OCI-LY3 (cell line): Measurements from ENCODE around the gene SYNPO2.
A peak's percentile ranks its signal among the peaks of the same experiment; 100 is the strongest.

Source experiments
- H2AFZ ChIP-seq: fragments of 200-600, 300-600 bp; shearing (Covaris generic); 2 replicates; pipeline ENCODE4 v1.6.0; 2014; ENCODE audit warnings: antibody characterized with exemption, low read depth, low read length
- H3K27ac ChIP-seq: fragments of 200-600, 300-600 bp; sonication (generic); 2 replicates; pipeline ENCODE4 v1.5.1; 2014; ENCODE audit warnings: mild to moderate bottlenecking, low read length, moderate library complexity, mixed read lengths
- H3K27me3 ChIP-seq: fragments of 200-600, 300-600 bp; sonication (generic); 2 replicates; pipeline ENCODE4 v1.6.1; 2014; ENCODE audit warnings: low read depth, low read length, mixed read lengths
- H3K36me3 ChIP-seq: fragments of 200-600, 300-600 bp; sonication (generic); replicated peaks from 2 replicates; pipeline ENCODE3; 2014; ENCODE audit warnings: low read depth, low read length, mixed read lengths
- H3K4me1 ChIP-seq: fragments of 300-600, 200-600 bp; sonication (generic); 2 replicates; pipeline ENCODE4 v1.6.1; 2014; ENCODE audit warnings: low read length, mixed read lengths
- H3K4me2 ChIP-seq: fragments of 200-600, 300-600 bp; sonication (generic); 2 replicates; pipeline ENCODE4 v1.6.1; 2014; ENCODE audit warnings: low read length, mixed read lengths
- H3K4me3 ChIP-seq: fragments of 300-600, 200-600 bp; sonication (generic); 2 replicates; pipeline ENCODE4 v1.5.1; 2014; ENCODE audit warnings: antibody characterized with exemption, mild to moderate bottlenecking, low read length, moderate library complexity
- H3K79me2 ChIP-seq: fragments of 300-600, 200-600 bp; shearing (Covaris generic); 2 replicates; pipeline ENCODE4 v1.6.1; 2014; ENCODE audit warnings: mild to moderate bottlenecking, low read length, mixed read lengths
- H3K9ac ChIP-seq: fragments of 300-600, 200-600 bp; shearing (Covaris generic); 2 replicates; pipeline ENCODE4 v1.6.0; 2014; ENCODE audit warnings: mild to moderate bottlenecking, low read length, moderate library complexity
- H3K9me3 ChIP-seq: fragments of 200-600, 300-600 bp; shearing (Covaris generic); 2 replicates; pipeline ENCODE4 v1.6.1; 2014; ENCODE audit warnings: low read length, mixed read lengths; ENCODE audit not compliant: insufficient read depth
- H4K20me1 ChIP-seq: fragments of 200-600, 300-600 bp; sonication (generic); 2 replicates; pipeline ENCODE4 v1.6.1; 2016; ENCODE audit warnings: low read length, mixed read lengths; ENCODE audit not compliant: insufficient read depth
- CTCF ChIP-seq: fragments of 200-600, 300-600 bp; sonication (generic); IDR thresholded peaks from 2 replicates; pipeline ENCODE4 v1.5.1; 2014; ENCODE audit warnings: antibody characterized with exemption, low read length, low read depth
- EZH2phosphoT487 ChIP-seq: fragments of 200-600 bp; shearing (Covaris generic); IDR thresholded peaks from 2 replicates; pipeline ENCODE4 v1.6.1; 2018; ENCODE audit warnings: antibody characterized with exemption, mixed run types, low read depth

Gene SYNPO2

GRCh38 chr4:118858779-118859178 lies 29.9 kb upstream of the SYNPO2 start:
- Histone ChIP-seq H4K20me1 (no peaks in the 10 kb centered on the region), H3K4me1 (no peaks in the 10 kb centered on the region), H3K79me2 (no peaks in the 10 kb centered on the region), H2AFZ (no peak overlapping the region), H3K9ac (no peak overlapping the region), H3K36me3 (no peaks in the 10 kb centered on the region), H3K4me3 (no peak overlapping the region), H3K27me3 (no peaks in the 10 kb centered on the region), H3K9me3 (no peaks in the 10 kb centered on the region), H3K27ac (no peak overlapping the region), H3K4me2 (no peak overlapping the region)
- TF ChIP-seq CTCF (no peak), EZH2phosphoT487 (no peak)

GRCh38 chr4:118865091-118865708 lies 23.5 kb upstream of the SYNPO2 start:
- no peaks in the 10 kb centered on the region for H3K36me3 ChIP-seq
- H3K9ac ChIP-seq: 0 out of 2 replicates have a peak overlapping the region, but pooled peaks have one; percentile 6
- no peak overlapping the region for H3K27ac ChIP-seq
- no peaks in the 10 kb centered on the region for H4K20me1 ChIP-seq
- H2AFZ ChIP-seq: peak overlapping the region; percentile 92
- TF ChIP-seq CTCF: peak; percentile 82
- no peak for TF ChIP-seq EZH2phosphoT487
- peak overlapping the region; percentile 25; the same call in 1 of the 2 replicates for H3K4me3 ChIP-seq
- no peaks in the 10 kb centered on the region for H3K79me2 ChIP-seq
- peak overlapping the region; percentile 62 for H3K4me2 ChIP-seq
- peaks cover 12% of the 10 kb centered on the region for H3K4me1 ChIP-seq
- no peaks in the 10 kb centered on the region for H3K27me3 ChIP-seq
- H3K9me3 ChIP-seq: no peaks in the 10 kb centered on the region

- Histone ChIP-seq H3K4me1 (peaks cover 12% of the 10 kb centered on the region), H3K36me3 (no peaks in the 10 kb centered on the region), H2AFZ (no peak overlapping the region), H3K9ac (no peak overlapping the region), H3K27me3 (no peaks in the 10 kb centered on the region), H3K27ac (no peak overlapping the region), H3K79me2 (no peaks in the 10 kb centered on the region), H3K4me3 (no peak overlapping the region), H3K4me2 (peak overlapping the region; percentile 14; the same call in 1 of the 2 replicates), H4K20me1 (no peaks in the 10 kb centered on the region), H3K9me3 (no peaks in the 10 kb centered on the region)
- TF ChIP-seq CTCF: no peak
Measured at GRCh38 chr4:118866442-118866841, 22.2 kb upstream of the SYNPO2 start.

- no peak overlapping the region for H3K4me2 ChIP-seq
- no peak overlapping the region for H3K27ac ChIP-seq
- no peaks in the 10 kb centered on the region for H3K27me3 ChIP-seq
- H3K9ac ChIP-seq: no peak overlapping the region
- H3K79me2 ChIP-seq: no peaks in the 10 kb centered on the region
- H3K9me3 ChIP-seq: no peaks in the 10 kb centered on the region
- no peak for TF ChIP-seq EZH2phosphoT487
- TF ChIP-seq CTCF: no peak
- no peak overlapping the region for H2AFZ ChIP-seq
- no peak overlapping the region for H3K4me3 ChIP-seq
- H4K20me1 ChIP-seq: no peaks in the 10 kb centered on the region
- peaks cover 12% of the 10 kb centered on the region for H3K4me1 ChIP-seq
- no peaks in the 10 kb centered on the region for H3K36me3 ChIP-seq
Measured at GRCh38 chr4:118867311-118868067, 21.2 kb upstream of the SYNPO2 start.
